GM12878 (cell line): ENCODE measurements around the gene NR2F2. TPM values are rescaled to one million over a fixed set of nuclear protein-coding genes. Genes with fewer than 3 reads are reported as not detected.

Experiments used
- ATAC-seq: fragments of 200-7000 bp; cut with Tn5 transposase; 3 replicates; pipeline ENCODE4 v1.9.1; 2020; ENCODE audit warnings: mild to moderate bottlenecking, moderate library complexity
- BruUV-seq: library from RNA; stranded (reverse); fragments of 400-500 nt; replicated peaks from 2 replicates; lab custom pipeline; 2021; lab: Mats Ljungman, UMichigan
- CTCF ChIA-PET: fragments of 300-600 bp; sonication (Branson Sonifier 250); formaldehyde crosslinking; extraction: SDS; loops from one replicate; lab custom pipeline; 2021; ENCODE audit warnings: inconsistent platforms; lab: Yijun Ruan, JAX
- POLR2A ChIA-PET: fragments of 350-600 bp; formaldehyde crosslinking; extraction: SDS; loops from one replicate; lab custom pipeline; 2021; ENCODE audit warnings: inconsistent platforms; lab: Charles Lee
- RAD21 ChIA-PET: fragments of 300-600 bp; sonication (Branson Sonifier 250); formaldehyde crosslinking; loops from one replicate; lab custom pipeline; 2023; ENCODE audit warnings: antibody characterized with exemption; ENCODE audit not compliant: unreplicated experiment; lab: Charles Lee
- SMC1A ChIA-PET: fragments of 300-600 bp; sonication (Branson Sonifier 250); formaldehyde crosslinking; loops from one replicate; lab custom pipeline; 2023; ENCODE audit not compliant: unreplicated experiment, uncharacterized antibody; lab: Charles Lee
- DNase-seq: peaks from one replicate; pipeline ENCODE4 v3.0.0-alpha.2; 2011; ENCODE audit warnings: low read depth, low spot score
- FAIRE-seq: peaks from 3 replicates; lab custom pipeline; 2011; peaks lifted over from hg19 to GRCh38; lab: Jason Lieb, UNC
- H2AFZ ChIP-seq: 2 replicates; pipeline ENCODE4 v1.6.0; 2011; ENCODE audit warnings: low read depth, low read length, control low read depth; ENCODE audit not compliant: control insufficient read depth
- H3K27ac ChIP-seq: 2 replicates; pipeline ENCODE4 v1.5.1; 2011; ENCODE audit warnings: control low read depth; ENCODE audit not compliant: control insufficient read depth, insufficient read depth
- H3K27me3 ChIP-seq, 2 experiments: replicated peaks in 1 of 2; 2 replicates each; pipeline versions ENCODE4 v1.6.0 to v1.6.1; 2011; ENCODE audit warnings: low read length in 1 of 2; ENCODE audit not compliant: control insufficient read depth in 2 of 2, insufficient read depth in 2 of 2
- H3K36me3 ChIP-seq, 2 experiments: 2 replicates each; pipeline ENCODE4 v1.5.1; 2011; ENCODE audit warnings: low read length in 1 of 2; ENCODE audit not compliant: control insufficient read depth in 2 of 2, insufficient read depth in 2 of 2
- H3K4me1 ChIP-seq: 2 replicates; pipeline ENCODE4 v1.6.1; 2011; ENCODE audit warnings: mild to moderate bottlenecking, low read length, moderate library complexity, mixed read lengths; ENCODE audit not compliant: control insufficient read depth, insufficient read depth
- H3K4me2 ChIP-seq: 2 replicates; pipeline ENCODE4 v1.6.0; 2011; ENCODE audit warnings: control low read depth; ENCODE audit not compliant: control insufficient read depth, insufficient read depth
- H3K4me3 ChIP-seq: fragments of 200-600 bp; sonication (generic); 2 replicates; pipeline ENCODE4 v1.5.1; 2016
- H3K79me2 ChIP-seq: 2 replicates; pipeline ENCODE4 v1.6.0; 2011; ENCODE audit warnings: low read length; ENCODE audit not compliant: control insufficient read depth, insufficient read depth
- H3K9ac ChIP-seq: 2 replicates; pipeline ENCODE4 v1.8.0; 2011; ENCODE audit warnings: low read length, control low read depth, mixed read lengths; ENCODE audit not compliant: control insufficient read depth, insufficient read depth
- H3K9me3 ChIP-seq: replicated peaks from 3 replicates; pipeline ENCODE4 v1.5.1; 2011; ENCODE audit warnings: mild to moderate bottlenecking, low read length; ENCODE audit not compliant: control insufficient read depth, insufficient read depth
- H4K20me1 ChIP-seq: 2 replicates; pipeline ENCODE4 v1.6.0; 2011; ENCODE audit not compliant: control insufficient read depth, insufficient read depth
- ATF7 ChIP-seq: fragments of 450-650 bp; IDR thresholded peaks from 2 replicates; pipeline ENCODE4 v1.6.1; 2016; ENCODE audit warnings: low read depth, mild to moderate bottlenecking
- ELK1 ChIP-seq: IDR thresholded peaks from 2 replicates; pipeline ENCODE4 v1.6.1; 2012; ENCODE audit warnings: low read depth, low read length, improper control_type of control experiment
- FOXK2 ChIP-seq: fragments of 450-650 bp; IDR thresholded peaks from 2 replicates; pipeline ENCODE4 v1.6.1; 2017; ENCODE audit warnings: mild to moderate bottlenecking, moderate library complexity
- GATAD2B ChIP-seq: fragments of 450-650 bp; conservative IDR thresholded peaks from 2 replicates; pipeline ENCODE4 v1.6.1; 2017; ENCODE audit warnings: low read depth, mild to moderate bottlenecking, moderate library complexity
- IKZF1 ChIP-seq: fragments of 450-650 bp; conservative IDR thresholded peaks from 2 replicates; pipeline ENCODE4 v1.6.1; 2017; ENCODE audit warnings: antibody characterized with exemption, mild to moderate bottlenecking
- MLLT1 ChIP-seq: fragments of 450-650 bp; IDR thresholded peaks from 2 replicates; pipeline ENCODE4 v1.6.1; 2016; ENCODE audit warnings: mild to moderate bottlenecking
- NKRF ChIP-seq: fragments of 450-650 bp; conservative IDR thresholded peaks from 2 replicates; pipeline ENCODE4 v1.6.1; 2017; ENCODE audit warnings: mild to moderate bottlenecking, moderate library complexity
- RAD51 ChIP-seq: fragments of 450-650 bp; IDR thresholded peaks from 2 replicates; pipeline ENCODE4 v1.6.1; 2016; ENCODE audit warnings: moderate library complexity, mild to moderate bottlenecking, inconsistent platforms
- SIN3A ChIP-seq: IDR thresholded peaks from 2 replicates; pipeline ENCODE4 v1.6.1; 2012; ENCODE audit warnings: low read depth, low read length, improper control_type of control experiment
- SMAD1 ChIP-seq: fragments of 450-650 bp; IDR thresholded peaks from 2 replicates; pipeline ENCODE4 v1.6.1; 2018; ENCODE audit warnings: mild to moderate bottlenecking, low read depth; ENCODE audit not compliant: partially characterized antibody
- SMARCA5 ChIP-seq: fragments of 450-650 bp; IDR thresholded peaks from 2 replicates; pipeline ENCODE4 v1.6.1; 2017; ENCODE audit warnings: mild to moderate bottlenecking
- TCF3 ChIP-seq: IDR thresholded peaks from 2 replicates; pipeline ENCODE4 v1.6.1; 2012; ENCODE audit warnings: low read depth, mild to moderate bottlenecking, low read length, borderline replicate concordance; ENCODE audit not compliant: insufficient read depth
- WGBS: methylation state at CpG from one replicate; pipeline ENCODE4 v1.1.6; 2016; ENCODE audit warnings: low lambda C conversion rate; ENCODE audit not compliant: insufficient replicate concordance, insufficient coverage; ENCODE audit errors: missing lambda C conversion rate; 5-methylcytosine and 5-hydroxymethylcytosine counted together
- in situ Hi-C: fragments of 300-500 bp; cut with MboI; formaldehyde crosslinking; loops from 9 replicates; pipeline ENCODE4 v1.14.3; 2018; ENCODE audit warnings: mixed read lengths
- intact Hi-C: fragments of 100-400 bp; cut with micrococcal nuclease; formaldehyde crosslinking; loops from one replicate; pipeline ENCODE4 v1.14.2; 2022; ENCODE audit not compliant: unreplicated experiment
- polyA plus RNA-seq, 11 experiments: library from polyadenylated mRNA; depleted of rRNA in 4 of 11; unstranded in 6 of 11; stranded (reverse) in 5 of 11; fragments of >200 nt; fragmentation: Nextera tagmentation in 4 of 11; fragmentation: Illumina TruSeq in 1 of 11; extraction: Ambion mirVana in 4 of 11; extraction: Trizol in 1 of 11; gene quantifications; 1 replicate in 1 of 11; 2 replicates in 10 of 11; pipeline versions ENCODE4 v1.2.1 to v1.2.3, GENCODE V29; 2011 to 2016; ENCODE audit warnings: inconsistent platforms in 2 of 11, missing spikeins in 2 of 11, low read depth in 1 of 11
- total RNA-seq, 4 experiments: library from RNA; depleted of rRNA in 3 of 4; stranded (reverse); fragments of >200 nt in 3 of 4; fragmentation: Illumina TruSeq in 1 of 4; extraction: Trizol in 1 of 4; gene quantifications; 2 replicates each; pipeline versions ENCODE4 v1.2.1 to v1.2.3, GENCODE V29; 2013 to 2021
- TF ChIP-seq, protein P1 (sequence below): IDR thresholded peaks from 2 replicates; pipeline ENCODE4 v1.6.1; 2011; ENCODE audit warnings: borderline replicate concordance, low read depth, mild to moderate bottlenecking, moderate library complexity, low read length; ENCODE audit not compliant: insufficient read depth, poor library complexity, severe bottlenecking

The NR2F2 gene
- total and polyA plus RNA-seq, 10 of the 15 experiments (the other 5 are each of a cell fraction or from before 2014, with no cell fraction given), result 1.1 to 10.1 (median 3.2) TPM

DNA sequence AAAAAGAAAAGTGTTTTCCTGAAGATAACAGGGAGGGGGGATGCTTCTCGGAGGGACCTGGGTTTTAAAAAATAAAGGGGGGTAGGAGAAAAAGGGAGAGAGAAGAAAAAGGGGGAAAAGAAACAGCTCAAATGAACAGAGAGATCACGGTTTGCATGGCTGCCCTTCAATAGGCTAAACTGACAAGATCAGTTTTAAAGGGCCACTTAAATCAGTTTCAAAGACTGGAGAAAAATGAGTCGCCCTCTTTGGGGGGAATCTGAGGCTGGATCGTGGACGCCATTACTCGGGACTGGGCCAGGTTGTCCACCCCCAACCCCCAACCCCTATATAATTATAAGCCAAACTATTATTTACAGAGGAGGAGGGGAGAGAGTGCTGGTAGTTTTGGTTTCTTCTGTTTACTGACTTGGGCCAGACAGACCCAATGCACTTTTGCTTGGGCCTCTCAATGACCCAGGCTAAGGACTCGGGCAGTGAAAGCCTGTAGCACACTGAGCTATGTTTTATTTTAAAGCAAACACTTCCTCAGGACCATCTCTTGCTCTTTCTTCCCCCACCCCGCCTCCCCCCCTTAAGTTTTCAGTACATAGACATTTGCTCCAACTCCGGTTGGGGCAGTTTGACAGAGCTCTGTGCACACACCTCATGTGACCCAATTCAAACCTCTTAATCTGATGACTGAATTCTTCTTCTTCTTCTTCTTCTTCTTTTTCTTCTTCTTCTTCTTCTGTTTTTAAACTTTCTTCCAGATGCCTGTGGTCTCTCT, 6.3 kb downstream of the NR2F2 start (continued):
- TF ChIP-seq, protein P1, sequence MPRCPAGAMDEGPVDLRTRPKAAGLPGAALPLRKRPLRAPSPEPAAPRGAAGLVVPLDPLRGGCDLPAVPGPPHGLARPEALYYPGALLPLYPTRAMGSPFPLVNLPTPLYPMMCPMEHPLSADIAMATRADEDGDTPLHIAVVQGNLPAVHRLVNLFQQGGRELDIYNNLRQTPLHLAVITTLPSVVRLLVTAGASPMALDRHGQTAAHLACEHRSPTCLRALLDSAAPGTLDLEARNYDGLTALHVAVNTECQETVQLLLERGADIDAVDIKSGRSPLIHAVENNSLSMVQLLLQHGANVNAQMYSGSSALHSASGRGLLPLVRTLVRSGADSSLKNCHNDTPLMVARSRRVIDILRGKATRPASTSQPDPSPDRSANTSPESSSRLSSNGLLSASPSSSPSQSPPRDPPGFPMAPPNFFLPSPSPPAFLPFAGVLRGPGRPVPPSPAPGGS, result no peak
- TF ChIP-seq IKZF1, result 0 out of 2 replicates have a peak, but pooled peaks have one; percentile 11
- no peak for TF ChIP-seq SIN3A
- peak; percentile 62; the same call in 1 of the 2 replicates for TF ChIP-seq RAD51
- peak; percentile 46 for TF ChIP-seq SMAD1
- no peak for TF ChIP-seq GATAD2B
- TF ChIP-seq ATF7, result peak; percentile 21; the same call in 1 of the 2 replicates
- TF ChIP-seq, all 136 proteins: peak for 4

DNA sequence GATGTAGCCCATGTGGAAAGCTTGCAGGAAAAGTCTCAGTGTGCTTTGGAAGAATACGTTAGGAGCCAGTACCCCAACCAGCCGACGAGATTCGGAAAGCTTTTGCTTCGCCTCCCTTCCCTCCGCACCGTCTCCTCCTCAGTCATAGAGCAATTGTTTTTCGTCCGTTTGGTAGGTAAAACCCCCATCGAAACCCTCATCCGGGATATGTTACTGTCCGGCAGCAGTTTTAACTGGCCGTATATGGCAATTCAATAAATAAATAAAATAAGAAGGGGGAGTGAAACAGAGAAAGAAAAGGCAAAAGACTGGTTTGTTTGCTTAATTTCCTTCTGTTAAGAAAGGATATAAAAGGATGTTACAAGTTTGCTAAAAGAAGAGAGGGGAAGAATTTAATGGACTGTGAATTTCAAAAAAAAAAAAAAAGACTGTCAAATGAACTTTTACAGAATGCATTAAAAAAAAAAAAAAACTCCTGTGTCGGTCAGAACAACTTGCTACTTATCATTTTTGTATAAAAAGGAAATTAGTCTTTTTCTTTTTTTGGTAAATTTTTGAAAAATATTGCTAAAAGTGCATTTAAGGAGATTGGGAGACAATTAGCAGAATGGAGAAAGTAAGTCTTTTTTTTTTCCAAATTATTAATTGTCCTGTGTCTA, 7.0 kb downstream of the NR2F2 start:
- in situ Hi-C loops (no loop called here), intact Hi-C loops (no loop called here)
- Histone ChIP-seq H2AFZ (peak overlapping the region; percentile 33; the same call in 1 of the 2 replicates), H3K4me2 (peak overlapping the region; percentile 54; the same call in 1 of the 2 replicates), H3K9ac (no peak overlapping the region), H3K79me2 (no peaks in the 10 kb centered on the region; the same call in 1 of the 2 replicates), H3K27me3 (no peaks in the 10 kb centered on the region), H4K20me1 (no peaks in the 10 kb centered on the region), H3K36me3 (no peaks in the 10 kb centered on the region), H3K4me3 (peak overlapping the region; percentile 37; the same call in 1 of the 2 replicates), H3K9me3 (no peaks in the 10 kb centered on the region; the same call in 2 of the 3 replicates), H3K27ac (peak overlapping the region; percentile 44; the same call in 1 of the 2 replicates), H3K4me1 (no peaks in the 10 kb centered on the region)
- ChIA-PET RAD21 (interaction anchor here (0.7 to 10.3 kb wide), 13 partner anchors 8 to 1049 kb away, joined by 3 to 252 read pairs (median 20); partner anchors contain the start of gene NR2F2), CTCF (interaction anchor here (0.6 to 13.0 kb wide), 8 partner anchors 8 to 540 kb away, joined by 3 to 212 read pairs (median 4); partner anchors contain the start of gene NR2F2), SMC1A (interaction anchor here (0.6 to 2.9 kb wide), 7 partner anchors 10 to 985 kb away, joined by 3 to 45 read pairs (median 4); no protein-coding TSS in a partner anchor), POLR2A (interaction anchor here (0.6 to 11.7 kb wide), 8 partner anchors 8 to 842 kb away, joined by 3 to 163 read pairs (median 8); partner anchors contain the start of gene NR2F2)
- peak; percentile 17 for ATAC-seq
- WGBS, result 21% methylated on average over 14 of the region's 14 CpGs
- peak; percentile 49 for FAIRE-seq
- BruUV-seq, result no TSS peak
- no peak for DNase-seq
- no peak for TF ChIP-seq FOXK2
- TF ChIP-seq NKRF, result 0 out of 2 replicates have a peak, but pooled peaks have one; percentile 25
- TF ChIP-seq ELK1, result no peak
- TF ChIP-seq SMARCA5, result peak; percentile 27; the same call in 1 of the 2 replicates
- TF ChIP-seq MLLT1, result peak; percentile 8; the same call in 1 of the 2 replicates
- TF ChIP-seq TCF3, result no peak
